Calu3 (cell line): ENCODE data around the gene SPATS1. TPM values are rescaled to one million over a fixed set of nuclear protein-coding genes. Genes with fewer than 3 reads are reported as not detected.

Experiments
- BruUV-seq: library from RNA; stranded (reverse); fragments of 400-500 nt; replicated peaks from 2 replicates; lab custom pipeline; 2021; lab: Mats Ljungman, UMichigan
- CTCF ChIA-PET: fragments of 300-600 bp; sonication (Branson Sonifier 250); formaldehyde crosslinking; loops from one replicate; lab custom pipeline; 2022; ENCODE audit warnings: antibody characterized with exemption; lab: Charles Lee
- DNase-seq: peaks from one replicate; pipeline ENCODE4 v3.0.0; 2022
- H3K27ac Mint-ChIP-seq: one replicate; pipeline ENCODE4 v1.8.0; 2022; ENCODE audit warnings: mixed read lengths; ENCODE audit not compliant: unreplicated experiment
- H3K27me3 Mint-ChIP-seq: one replicate; pipeline ENCODE4 v1.8.0; 2022; ENCODE audit warnings: mixed read lengths; ENCODE audit not compliant: unreplicated experiment
- H3K36me3 Mint-ChIP-seq: one replicate; pipeline ENCODE4 v1.8.0; 2022; ENCODE audit warnings: mild to moderate bottlenecking, moderate library complexity, mixed read lengths; ENCODE audit not compliant: insufficient read depth, unreplicated experiment
- H3K4me1 Mint-ChIP-seq: one replicate; pipeline ENCODE4 v1.8.0; 2022; ENCODE audit warnings: mild to moderate bottlenecking, low read depth, mixed read lengths; ENCODE audit not compliant: unreplicated experiment
- H3K4me3 Mint-ChIP-seq: one replicate; pipeline ENCODE4 v1.8.0; 2022; ENCODE audit warnings: mild to moderate bottlenecking, low read depth, moderate library complexity, mixed read lengths; ENCODE audit not compliant: unreplicated experiment
- H3K9me3 Mint-ChIP-seq: one replicate; pipeline ENCODE4 v1.8.0; 2022; ENCODE audit warnings: low read depth, mixed read lengths; ENCODE audit not compliant: unreplicated experiment
- CTCF ChIP-seq: fragments of 200-600 bp; IDR thresholded peaks from one replicate; pipeline ENCODE4 v1.8.0; 2022; ENCODE audit warnings: antibody characterized with exemption; ENCODE audit not compliant: unreplicated experiment
- intact Hi-C: fragments of 100-400 bp; cut with micrococcal nuclease; formaldehyde crosslinking; loops from one replicate; pipeline ENCODE4 v1.10.0; 2022; ENCODE audit not compliant: unreplicated experiment
- total RNA-seq: library from RNA; stranded (reverse); gene quantifications from 2 replicates; pipeline ENCODE4 v1.2.3, GENCODE V29; 2022

The SPATS1 gene
- total RNA-seq, 1 experiment from 2014 or later, result not detected

- intact Hi-C loops, result no loop called here
- H3K4me3 Mint-ChIP-seq, result no peak overlapping the region
- H3K4me1 Mint-ChIP-seq, result no peaks in the 10 kb centered on the region
- no peak for TF ChIP-seq CTCF
- no peaks in the 10 kb centered on the region for H3K9me3 Mint-ChIP-seq
- BruUV-seq, result no TSS peak
- H3K36me3 Mint-ChIP-seq, result no peaks in the 10 kb centered on the region
- DNase-seq, result no peak
- CTCF ChIA-PET, result no interaction called here
- H3K27me3 Mint-ChIP-seq, result peaks cover 53% of the 10 kb centered on the region
- H3K27ac Mint-ChIP-seq, result no peak overlapping the region
Measured at GRCh38 chr6:44356487-44356886, 14.0 kb downstream of the SPATS1 start.

DNA sequence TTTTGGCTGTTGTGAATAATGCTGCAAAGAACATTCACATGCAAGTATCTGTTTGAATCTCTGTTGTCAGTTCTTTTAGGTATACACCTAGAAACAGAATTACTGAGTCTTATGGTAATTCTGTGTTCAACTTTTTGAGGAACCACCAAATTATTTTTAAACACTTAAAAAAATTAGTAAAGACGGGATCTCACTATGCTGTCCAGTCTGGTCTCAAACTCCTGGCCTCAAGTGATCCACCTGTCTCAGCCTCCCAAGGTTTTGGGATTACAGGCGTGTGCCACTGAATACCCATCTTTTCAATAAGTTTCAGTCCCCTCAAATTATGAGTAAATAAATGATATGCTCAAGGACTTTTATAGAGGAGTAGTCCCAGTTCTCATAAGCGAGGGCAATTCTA, 17.5 kb downstream of the SPATS1 start:
- CTCF ChIA-PET, result no interaction called here
- peaks cover 66% of the 10 kb centered on the region for H3K27me3 Mint-ChIP-seq

DNA sequence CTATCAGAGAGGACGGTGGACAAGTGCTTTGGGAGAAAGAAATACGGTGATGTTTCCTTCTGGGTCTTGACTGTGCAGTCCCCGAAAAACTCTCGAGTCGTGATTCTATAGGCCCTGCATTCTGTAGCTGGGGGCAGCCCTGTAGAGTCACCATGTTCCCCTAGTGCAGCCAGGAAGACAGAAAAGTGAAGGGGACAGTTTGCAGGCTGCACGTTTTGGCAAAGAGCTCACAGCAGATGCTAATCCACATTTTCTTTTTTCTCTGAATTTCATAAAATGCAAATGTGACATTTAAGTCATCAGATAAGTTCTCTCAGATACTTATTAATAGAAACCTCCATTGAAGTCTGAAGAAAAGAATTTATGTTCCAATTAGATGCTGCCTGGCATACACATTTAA, 19.5 kb downstream of the SPATS1 start:
- DNase-seq, result no peak
- Mint-ChIP-seq H3K27me3 (peaks cover 63% of the 10 kb centered on the region), H3K4me1 (no peaks in the 10 kb centered on the region), H3K9me3 (no peaks in the 10 kb centered on the region), H3K36me3 (no peaks in the 10 kb centered on the region), H3K4me3 (no peak overlapping the region), H3K27ac (no peak overlapping the region)
- CTCF ChIA-PET, result interaction anchor here (0.6 to 0.7 kb wide), 2 partner anchors 486 to 626 kb away, joined by 3 read pairs; no protein-coding TSS in a partner anchor
- intact Hi-C loops, result no loop called here
- BruUV-seq, result no TSS peak
- TF ChIP-seq CTCF, result no peak

More for the DNA sequence above, 17.5 kb downstream of the SPATS1 start:
- H3K27ac Mint-ChIP-seq, result no peak overlapping the region
- no peaks in the 10 kb centered on the region for H3K4me1 Mint-ChIP-seq
- DNase-seq, result no peak
- no peaks in the 10 kb centered on the region for H3K9me3 Mint-ChIP-seq
- no TSS peak for BruUV-seq
- TF ChIP-seq CTCF, result no peak
- H3K36me3 Mint-ChIP-seq, result no peaks in the 10 kb centered on the region
- intact Hi-C loops, result no loop called here
- H3K4me3 Mint-ChIP-seq, result no peak overlapping the region

DNA sequence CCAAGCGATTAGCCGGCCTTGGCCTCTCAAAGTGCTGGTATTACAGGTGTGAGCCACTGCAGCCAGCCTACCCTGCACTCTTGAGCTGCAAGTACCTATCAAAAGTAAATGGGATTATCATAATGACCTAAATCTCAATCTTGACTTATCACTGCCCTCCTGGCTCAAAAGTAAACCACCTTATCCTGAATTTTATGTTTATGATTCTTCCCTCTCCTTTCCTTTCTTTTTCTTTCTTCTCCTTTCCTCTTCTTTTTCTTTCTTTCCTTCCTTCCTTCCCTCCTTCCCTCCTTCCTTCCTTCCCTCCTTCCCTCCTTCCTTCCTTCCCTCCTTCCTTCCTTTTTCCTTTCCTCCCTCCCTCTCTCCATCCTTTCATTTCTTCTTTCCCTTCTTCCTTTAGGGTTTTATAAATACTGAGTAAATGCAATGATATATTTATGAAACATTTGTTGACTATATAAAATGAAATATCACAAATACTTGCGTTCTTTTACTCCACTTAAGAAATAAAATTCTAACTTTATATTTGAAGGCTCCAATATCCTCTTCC, 21.0 kb downstream of the SPATS1 start:
- intact Hi-C loops, result no loop called here
- Mint-ChIP-seq H3K36me3 (no peaks in the 10 kb centered on the region), H3K27me3 (peaks cover 63% of the 10 kb centered on the region), H3K4me1 (no peaks in the 10 kb centered on the region), H3K27ac (no peak overlapping the region), H3K4me3 (no peak overlapping the region), H3K9me3 (no peaks in the 10 kb centered on the region)
- TF ChIP-seq CTCF, result no peak
- no peak for DNase-seq
- BruUV-seq, result no TSS peak
- CTCF ChIA-PET, result no interaction called here
